Measurements from ENCODE around the gene WDR86.

DNA sequence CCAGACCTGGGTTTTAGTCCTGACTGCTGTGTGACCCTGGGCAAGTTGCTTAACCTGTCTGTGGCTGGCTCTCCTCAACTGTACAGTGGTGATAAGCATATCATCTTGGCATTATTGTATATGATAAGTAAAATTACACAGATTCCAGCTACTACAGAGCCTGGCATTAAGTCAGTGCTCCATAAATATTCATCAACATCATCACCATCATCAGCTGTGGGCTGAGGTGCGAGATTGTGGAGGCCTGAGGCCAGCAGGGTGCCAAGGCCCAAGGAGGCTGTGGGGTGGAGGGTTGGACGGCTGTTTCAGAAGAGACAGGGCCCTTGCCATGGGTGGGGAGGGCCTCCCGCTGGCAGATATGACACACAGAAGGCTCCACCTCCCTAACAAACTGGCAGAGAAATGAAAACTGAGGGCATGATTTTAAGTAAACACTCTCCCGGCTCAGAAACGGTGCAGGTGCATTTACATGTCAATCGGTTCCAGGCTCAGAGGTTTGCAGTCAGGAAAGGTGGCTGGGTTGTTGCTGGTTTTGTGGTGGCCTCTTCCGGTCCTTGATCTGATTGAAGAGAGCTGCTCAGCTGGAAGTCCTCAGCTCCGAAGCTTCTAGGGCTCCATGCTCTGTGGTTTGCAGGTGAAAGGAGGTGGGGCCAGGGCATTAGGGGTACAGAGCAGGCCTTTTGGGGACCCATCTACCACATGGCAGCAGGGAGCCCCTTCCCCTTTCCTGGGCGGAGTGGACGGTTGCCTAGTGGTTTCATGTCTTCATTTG is 19.9 kb upstream of the WDR86 start:
- TF ChIP-seq, protein P1, sequence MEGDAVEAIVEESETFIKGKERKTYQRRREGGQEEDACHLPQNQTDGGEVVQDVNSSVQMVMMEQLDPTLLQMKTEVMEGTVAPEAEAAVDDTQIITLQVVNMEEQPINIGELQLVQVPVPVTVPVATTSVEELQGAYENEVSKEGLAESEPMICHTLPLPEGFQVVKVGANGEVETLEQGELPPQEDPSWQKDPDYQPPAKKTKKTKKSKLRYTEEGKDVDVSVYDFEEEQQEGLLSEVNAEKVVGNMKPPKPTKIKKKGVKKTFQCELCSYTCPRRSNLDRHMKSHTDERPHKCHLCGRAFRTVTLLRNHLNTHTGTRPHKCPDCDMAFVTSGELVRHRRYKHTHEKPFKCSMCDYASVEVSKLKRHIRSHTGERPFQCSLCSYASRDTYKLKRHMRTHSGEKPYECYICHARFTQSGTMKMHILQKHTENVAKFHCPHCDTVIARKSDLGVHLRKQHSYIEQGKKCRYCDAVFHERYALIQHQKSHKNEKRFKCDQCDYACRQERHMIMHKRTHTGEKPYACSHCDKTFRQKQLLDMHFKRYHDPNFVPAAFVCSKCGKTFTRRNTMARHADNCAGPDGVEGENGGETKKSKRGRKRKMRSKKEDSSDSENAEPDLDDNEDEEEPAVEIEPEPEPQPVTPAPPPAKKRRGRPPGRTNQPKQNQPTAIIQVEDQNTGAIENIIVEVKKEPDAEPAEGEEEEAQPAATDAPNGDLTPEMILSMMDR (IDR thresholded peaks at IDR 0.05) = no peak
- no peak for TF ChIP-seq POLR2A (IDR thresholded peaks at IDR 0.05)
